HCT116 (cell line): Measurements from ENCODE around the gene SLC16A11. TPM values are rescaled to one million over a fixed set of nuclear protein-coding genes. Genes with fewer than 3 reads are reported as not detected.
"Not testable (repeated sequence)": the region's sequence is repeated elsewhere in the genome, so short reads cannot be mapped to it uniquely, and the experiment has no call there.

Source experiments
- ATAC-seq: fragments of 200-7000 bp; cut with Tn5 transposase; 2 replicates; pipeline ENCODE4 v1.9.1; 2020; ENCODE audit warnings: mild to moderate bottlenecking, moderate library complexity
- BruUV-seq: library from RNA; stranded (reverse); fragments of 400-500 nt; replicated peaks from 2 replicates; lab custom pipeline; 2021; lab: Mats Ljungman, UMichigan
- CTCF ChIA-PET: fragments of 300-600 bp; sonication (Branson Sonifier 250); formaldehyde crosslinking; loops from one replicate; lab custom pipeline; 2021; ENCODE audit warnings: antibody characterized with exemption; lab: Charles Lee
- POLR2A ChIA-PET: fragments of 300-600, 350-600 bp; sonication (Branson Sonifier 250); formaldehyde crosslinking; loops from one replicate; lab custom pipeline; 2021; ENCODE audit warnings: antibody characterized with exemption; lab: Charles Lee
- RAD21 ChIA-PET, 2 experiments: fragments of 300-600 bp; sonication (Branson Sonifier 250); formaldehyde crosslinking; loops; one replicate each; lab custom pipeline; 2023; ENCODE audit warnings: low total read pairs in 2 of 2; ENCODE audit not compliant: uncharacterized antibody in 2 of 2, unreplicated experiment in 2 of 2, low non-redundant PET in 1 of 2; lab: Charles Lee
- DNase-seq: peaks from one replicate; pipeline ENCODE4 v3.0.0-alpha.2; 2010; ENCODE audit warnings: low read depth, low spot score
- H2AFZ ChIP-seq: fragments of 200-600 bp; shearing (Covaris generic), sonication (generic); 2 replicates; pipeline ENCODE4 v1.6.1; 2017; ENCODE audit warnings: low read depth, mixed run types, mixed read lengths, antibody characterized with exemption, low read length; ENCODE audit not compliant: poor library complexity, severe bottlenecking
- H3K27ac ChIP-seq: 2 replicates; pipeline ENCODE4 v1.5.1; 2012; ENCODE audit warnings: low read depth, low read length
- H3K27me3 ChIP-seq: fragments of 200-600 bp; sonication (generic); 2 replicates; pipeline ENCODE4 v1.6.1; 2016; ENCODE audit warnings: mixed run types, low read length, mixed read lengths; ENCODE audit not compliant: insufficient read depth
- H3K36me3 ChIP-seq, 2 experiments: fragments of 200-500 bp in 1 of 2; fragments of 200-600 bp in 1 of 2; sonication (Bioruptor generic) in 1 of 2; sonication (generic) in 1 of 2; 2 replicates each; pipeline versions ENCODE4 v1.5.1 to v1.6.1; 2014 to 2016; ENCODE audit warnings: low read length in 2 of 2, inconsistent platforms in 1 of 2, mixed read lengths in 1 of 2, mixed run types in 1 of 2; ENCODE audit not compliant: insufficient read depth in 2 of 2, control insufficient read depth in 1 of 2
- H3K4me1 ChIP-seq, 2 experiments: fragments of 200-600 bp in 1 of 2; sonication (generic) in 1 of 2; 2 replicates each; pipeline versions ENCODE4 v1.5.1 to v1.6.1; 2012 to 2017; ENCODE audit warnings: low read length in 2 of 2, inconsistent platforms in 1 of 2, mild to moderate bottlenecking in 1 of 2, mixed read lengths in 1 of 2, mixed run types in 1 of 2, moderate library complexity in 1 of 2; ENCODE audit not compliant: insufficient read depth in 2 of 2, control insufficient read depth in 1 of 2
- H3K4me2 ChIP-seq: fragments of 200-600 bp; sonication (generic); 2 replicates; pipeline ENCODE4 v1.6.1; 2017; ENCODE audit warnings: mixed run types, low read length, mixed read lengths
- H3K4me3 ChIP-seq, 2 experiments: fragments of 200-600 bp in 1 of 2; sonication (generic) in 1 of 2; replicated peaks in 1 of 2; 2 replicates each; pipeline ENCODE4 v1.5.1; 2011 to 2016; ENCODE audit warnings: low read length in 2 of 2, control low read depth in 1 of 2, low read depth in 1 of 2, mild to moderate bottlenecking in 1 of 2, mixed read lengths in 1 of 2, mixed run types in 1 of 2
- H3K79me2 ChIP-seq: fragments of 200-600 bp; sonication (generic); 2 replicates; pipeline ENCODE4 v1.6.1; 2017; ENCODE audit warnings: mild to moderate bottlenecking, mixed run types, low read length, moderate library complexity, mixed read lengths; ENCODE audit not compliant: insufficient read depth
- H3K9ac ChIP-seq: fragments of 200-600 bp; sonication (generic); 2 replicates; pipeline ENCODE4 v1.6.1; 2016; ENCODE audit warnings: low read length, mixed read lengths
- H3K9me2 ChIP-seq: fragments of 200-600 bp; sonication (generic), shearing (Covaris generic); 2 replicates; pipeline ENCODE4 v1.6.1; 2017; ENCODE audit warnings: mixed run types, mild to moderate bottlenecking, moderate library complexity; ENCODE audit not compliant: insufficient read depth
- H3K9me3 ChIP-seq, 2 experiments: fragments of 200-500 bp in 1 of 2; fragments of 200-600 bp in 1 of 2; sonication (Bioruptor generic) in 1 of 2; sonication (generic) in 1 of 2; 2 replicates each; pipeline ENCODE4 v1.6.1; 2014 to 2017; ENCODE audit warnings: low read length in 2 of 2, mixed read lengths in 2 of 2, inconsistent platforms in 1 of 2, low read depth in 1 of 2, mild to moderate bottlenecking in 1 of 2, mixed run types in 1 of 2, moderate library complexity in 1 of 2; ENCODE audit not compliant: control insufficient read depth in 1 of 2, insufficient read depth in 1 of 2
- H4K20me1 ChIP-seq: fragments of 200-600 bp; sonication (generic), shearing (Covaris generic); 2 replicates; pipeline ENCODE4 v1.6.1; 2017; ENCODE audit warnings: mixed run types, mild to moderate bottlenecking, moderate library complexity; ENCODE audit not compliant: insufficient read depth
- ATF3 ChIP-seq: IDR thresholded peaks from 2 replicates; pipeline ENCODE4 v1.6.1; 2012
- CBX3 ChIP-seq: IDR thresholded peaks from 2 replicates; pipeline ENCODE4 v1.6.1; 2012; ENCODE audit warnings: low read depth
- CTCF ChIP-seq, 3 experiments: fragments of 200-600 bp in 1 of 3; sonication (generic) in 1 of 3; IDR thresholded peaks in 2 of 3; conservative IDR thresholded peaks in 1 of 3; 2 replicates each; pipeline ENCODE4 v1.5.1; 2012 to 2017; ENCODE audit warnings: low read depth in 2 of 3, low read length in 2 of 3, antibody characterized with exemption in 1 of 3, borderline replicate concordance in 1 of 3, control low read depth in 1 of 3, mild to moderate bottlenecking in 1 of 3, mixed read lengths in 1 of 3, mixed run types in 1 of 3, moderate library complexity in 1 of 3; ENCODE audit not compliant: insufficient read depth in 1 of 3
- JUND ChIP-seq: IDR thresholded peaks from 2 replicates; pipeline ENCODE4 v1.6.1; 2012
- POLR2AphosphoS5 ChIP-seq: IDR thresholded peaks from 2 replicates; pipeline ENCODE4 v1.6.1; 2011; ENCODE audit warnings: mild to moderate bottlenecking, low read depth, low read length, moderate library complexity
- SP1 ChIP-seq: IDR thresholded peaks from 2 replicates; pipeline ENCODE4 v1.6.1; 2012; ENCODE audit warnings: low read depth
- TCF7L2 ChIP-seq: IDR thresholded peaks from 2 replicates; pipeline ENCODE4 v1.7.0; 2011; ENCODE audit warnings: borderline replicate concordance, inconsistent platforms; ENCODE audit not compliant: insufficient read depth, insufficient read length; ENCODE audit errors: extremely low read depth
- YY1 ChIP-seq: IDR thresholded peaks from 2 replicates; pipeline ENCODE4 v1.6.1; 2011; ENCODE audit warnings: low read length, low read depth, moderate library complexity, mild to moderate bottlenecking; ENCODE audit not compliant: insufficient replicate concordance; ENCODE audit errors: extremely low read depth
- ZBTB33 ChIP-seq: IDR thresholded peaks from 2 replicates; pipeline ENCODE4 v1.6.1; 2011; ENCODE audit warnings: mild to moderate bottlenecking, low read length, moderate library complexity; ENCODE audit not compliant: insufficient replicate concordance; ENCODE audit errors: extremely low read depth
- ZNF274 ChIP-seq: fragments of 200-500 bp; sonication (Bioruptor generic); IDR thresholded peaks from 2 replicates; pipeline ENCODE4 v1.6.1; 2014; ENCODE audit warnings: mild to moderate bottlenecking, low read depth, low read length, inconsistent platforms
- intact Hi-C: fragments of 100-400 bp; cut with micrococcal nuclease; formaldehyde crosslinking; loops from 2 replicates; pipeline ENCODE4 v1.10.0; 2022
- total RNA-seq: library from RNA; stranded (reverse); gene quantifications from one replicate; pipeline ENCODE4 v1.2.1, GENCODE V29; 2021; ENCODE audit not compliant: unreplicated experiment

The SLC16A11 gene
- total RNA-seq, 1 experiment from 2014 or later, result not detected

- ChIA-PET RAD21 (interaction anchor here (0.5 to 2.3 kb wide), 11 partner anchors 11 to 250 kb away, joined by 3 to 16 read pairs (median 5); no protein-coding TSS in a partner anchor), POLR2A (interaction anchor here (1.0 to 2.1 kb wide), 5 partner anchors 11 to 176 kb away, joined by 3 to 9 read pairs (median 8); partner anchors contain the start of gene SLC16A13), CTCF (interaction anchor here (0.9 to 5.4 kb wide), 19 partner anchors 7 to 1010 kb away, joined by 3 to 53 read pairs (median 7); partner anchors contain the start of genes ASGR1 and SLC16A13)
- H2AFZ ChIP-seq, result peak overlapping the region; percentile 97
- intact Hi-C loops, result loop anchor here (1.0 to 5.0 kb wide), 6 partner anchors 89 to 640 kb away; partner anchors contain the start of genes KCTD11, TP53 and WRAP53
- H4K20me1 ChIP-seq, H3K9me2 ChIP-seq, H3K36me3 ChIP-seq, H3K27me3 ChIP-seq, BruUV-seq, H3K79me2 ChIP-seq, H3K9me3 ChIP-seq: not testable (repeated sequence)
- ATAC-seq (peak; percentile 49), DNase-seq (peak; percentile 54)
- H3K4me1 ChIP-seq, result peaks cover 31 to 49% of the 10 kb centered on the region in 2 experiments
- TF ChIP-seq TCF7L2, result peak; percentile 81
- peak overlapping the region; percentile 95 for H3K4me2 ChIP-seq
- peak overlapping the region; percentile 48 for H3K9ac ChIP-seq
- H3K27ac ChIP-seq, result peak overlapping the region; percentile 46
- H3K4me3 ChIP-seq, result peak overlapping the region; percentile 49 to 65
Measured at GRCh38 chr17:7046725-7047397, 3.0 kb upstream of the SLC16A11 start.

GRCh38 chr17:7046127-7046724 lies 2.3 kb upstream of the SLC16A11 start:
- H3K4me2 ChIP-seq, result peak overlapping the region; percentile 95
- peak; percentile 71 for DNase-seq
- no peak for TF ChIP-seq ATF3
- no peak for TF ChIP-seq ZBTB33
- no peak for TF ChIP-seq CBX3
- TF ChIP-seq POLR2AphosphoS5, result peak; percentile 42; the same call in 1 of the 2 replicates
- TF ChIP-seq SP1, result peak; percentile 52; the same call in 1 of the 2 replicates
- TF ChIP-seq JUND, result no peak
- no peak for TF ChIP-seq TCF7L2
- TF ChIP-seq CTCF (IDR thresholded peaks at IDR 0.05 in 2 of 3, conservative IDR thresholded peaks at IDR 0.05 in 1 of 3; ENCODE audit: borderline replicate concordance in 1 of 3, insufficient read depth in 1 of 3, low read depth in 2 of 3, low read length in 2 of 3), result 0 out of 6 replicates have a peak, but pooled peaks of 1 of the 3 experiments have one; percentile 16
- TF ChIP-seq ZNF274, result no peak
- peak; percentile 38 for TF ChIP-seq YY1

More at GRCh38 chr17:7046127-7046724, 2.3 kb upstream of the SLC16A11 start:
- Histone ChIP-seq H3K79me2 (no peaks in the 10 kb centered on the region), H3K9me3 (no peaks in the 10 kb centered on the region), H3K27ac (peak overlapping the region; percentile 46), H4K20me1 (no peaks in the 10 kb centered on the region), H3K4me1 (peaks cover 31 to 48% of the 10 kb centered on the region in 2 experiments), H3K27me3 (no peaks in the 10 kb centered on the region), H3K9me2 (no peaks in the 10 kb centered on the region), H2AFZ (peak overlapping the region; percentile 97), H3K4me3 (peak overlapping the region; percentile 49 to 65), H3K9ac (peak overlapping the region; percentile 48), H3K36me3 (no peaks in the 10 kb centered on the region)
- RAD21 ChIA-PET, result interaction anchor here (0.5 to 2.3 kb wide), 15 partner anchors 10 to 354 kb away, joined by 3 to 16 read pairs (median 4); no protein-coding TSS in a partner anchor
- ATAC-seq, result peak; percentile 82
- POLR2A ChIA-PET, result interaction anchor here (1.0 to 2.1 kb wide), 8 partner anchors 9 to 177 kb away, joined by 3 to 9 read pairs (median 6); partner anchors contain the start of gene SLC16A13
- no TSS peak for BruUV-seq
- CTCF ChIA-PET, result interaction anchor here (0.5 to 5.4 kb wide), 29 partner anchors 8 to 1011 kb away, joined by 3 to 53 read pairs (median 5); partner anchors contain the start of genes ASGR1, CTDNEP1, NEURL4 and SLC16A13
- intact Hi-C loops, result loop anchor here (1.0 to 5.0 kb wide), 6 partner anchors 90 to 641 kb away; partner anchors contain the start of genes KCTD11, TP53 and WRAP53
